Body of pancreas (tissue), 4 donors: ENCODE results near the gene TIMP2.

ENCODE experiments used
- CTCF ChIP-seq, 7 experiments: fragments of 450-650 bp in 4 of 7; fragments of 200-600 bp in 3 of 7; sonication (generic) in 3 of 7; IDR thresholded peaks; one replicate each; pipeline ENCODE4 v1.5.1; 2016 to 2019; ENCODE audit warnings: antibody characterized with exemption in 7 of 7
- POLR2A ChIP-seq, 3 donors: fragments of 450-650 bp; IDR thresholded peaks; one replicate each; pipeline ENCODE4 v1.6.1; 2016; ENCODE audit warnings: antibody characterized with exemption in 3 of 3, mild to moderate bottlenecking in 2 of 3

GRCh38 chr17:78832541-78832810 lies 92.7 kb downstream of the TIMP2 start:
- TF ChIP-seq POLR2A (IDR thresholded peaks at IDR 0.05), result no peak
- TF ChIP-seq CTCF (IDR thresholded peaks at IDR 0.05), result no peak
